Measurements from ENCODE around the gene CADM1.

CADM1 gene

GRCh38 chr11:115181538-115181937, 322.7 kb downstream of the CADM1 start:
- DNase-seq (ENCODE audit: low read depth in 2 of 2) = no peak

- DNase-seq (ENCODE audit: low read depth in 2 of 2) = no peak
Measured at GRCh38 chr11:115180272-115180671, 323.9 kb downstream of the CADM1 start.

DNA sequence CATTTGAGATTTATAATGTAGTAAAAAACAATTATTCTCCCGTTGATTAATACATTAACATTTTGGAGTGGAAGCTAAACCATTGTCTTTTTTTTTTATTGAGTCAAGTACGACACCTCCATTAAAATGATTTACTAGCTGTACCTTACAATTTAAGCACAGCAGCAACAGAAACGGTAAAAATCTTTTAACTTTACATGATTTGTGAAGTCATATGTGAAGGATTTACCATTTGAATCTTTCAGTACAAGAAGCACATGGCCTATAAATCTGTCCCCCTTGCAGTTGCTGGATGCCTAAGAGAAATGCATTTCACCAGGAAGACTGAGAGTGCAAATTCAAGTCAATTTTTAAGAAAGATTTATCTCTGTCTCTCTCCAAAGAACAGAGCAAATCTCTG, 324.6 kb downstream of the CADM1 start:
- DNase-seq (ENCODE audit: low read depth in 2 of 2) = no peak

GRCh38 chr11:115178705-115179104, 325.5 kb downstream of the CADM1 start:
- DNase-seq (ENCODE audit: low read depth in 2 of 2) = no peak

GRCh38 chr11:115173136-115173535, 331.1 kb downstream of the CADM1 start:
- no peak for DNase-seq (ENCODE audit: low read depth in 2 of 2)

DNA sequence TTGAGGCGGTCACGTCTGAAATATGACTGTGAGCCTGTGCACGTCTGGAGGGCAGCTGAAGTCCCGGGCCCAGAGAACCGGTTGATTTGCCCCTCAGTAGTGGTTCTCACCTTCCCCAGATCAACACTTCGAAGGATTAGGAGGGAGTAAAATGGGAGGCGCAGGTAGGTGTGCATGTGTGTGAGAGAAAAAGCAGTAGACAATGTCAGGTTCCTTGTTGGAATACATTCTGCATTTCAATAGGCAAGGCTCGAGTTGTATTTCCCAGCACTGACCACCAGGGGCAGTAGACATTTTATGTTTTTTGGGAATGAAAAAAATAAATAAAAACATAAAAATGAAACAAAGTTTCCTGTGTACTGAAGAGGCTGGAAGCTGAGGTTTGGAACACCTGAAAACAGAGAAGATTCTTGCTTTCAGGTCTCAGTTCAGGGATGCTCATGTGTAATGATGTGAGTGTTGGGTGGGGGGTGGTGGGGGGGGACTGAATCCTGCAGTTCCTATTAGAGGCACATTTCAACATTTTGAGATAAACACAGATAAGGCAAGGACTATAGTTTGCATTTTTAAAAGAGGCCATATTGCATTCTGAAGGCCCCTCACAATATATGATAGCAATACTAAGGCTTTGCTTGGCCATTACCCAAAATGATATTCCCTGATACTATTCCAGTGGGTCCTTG, 333.9 kb downstream of the CADM1 start:
- DNase-seq (ENCODE audit: low read depth in 2 of 2) = peak in 1 of 2 donors; percentile 10

DNA sequence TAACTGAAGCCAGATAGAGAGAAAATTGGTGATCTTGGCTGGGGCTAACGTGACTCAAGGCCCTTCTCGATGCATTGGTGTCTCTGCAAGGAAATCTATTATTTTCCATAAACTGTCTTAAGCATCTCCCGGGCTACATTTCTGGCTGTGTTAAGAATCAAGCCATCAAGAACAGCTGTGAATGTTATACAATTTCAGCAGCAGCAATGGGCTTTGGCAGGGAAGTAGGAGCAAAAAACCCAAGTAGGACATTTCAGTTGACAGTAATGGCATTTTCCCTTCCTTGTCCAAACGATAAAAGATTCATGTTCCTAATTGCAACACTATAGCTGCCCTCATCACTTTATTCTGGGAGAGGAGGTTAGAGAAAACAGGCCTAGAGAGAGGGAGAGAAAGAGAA, 335.0 kb downstream of the CADM1 start:
- DNase-seq (ENCODE audit: low read depth in 2 of 2) = no peak

GRCh38 chr11:115168686-115169085, 335.5 kb downstream of the CADM1 start:
- no peak for DNase-seq (ENCODE audit: low read depth in 2 of 2)

- DNase-seq (ENCODE audit: low read depth in 2 of 2) = no peak
Measured at GRCh38 chr11:115168229-115168671, 336.0 kb downstream of the CADM1 start.

DNA sequence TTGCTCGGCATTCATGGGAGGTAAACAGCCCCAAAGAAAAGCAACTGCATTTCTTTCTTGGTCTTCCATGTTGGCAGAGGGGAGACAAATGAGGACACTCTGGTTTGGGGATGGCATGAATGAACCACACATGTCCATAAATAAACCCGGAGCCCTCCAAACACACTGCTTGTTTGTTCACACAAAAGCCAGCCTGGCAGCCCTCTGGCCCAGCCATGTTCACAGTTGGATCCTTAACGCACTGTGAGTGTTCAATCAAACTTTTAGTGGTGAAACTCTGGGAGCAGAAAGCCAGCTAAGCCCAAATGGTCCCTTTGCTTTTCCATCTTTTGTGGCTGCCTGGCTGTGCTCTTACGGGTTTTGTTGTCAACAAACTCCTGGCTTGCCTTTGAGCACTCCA, 336.8 kb downstream of the CADM1 start:
- no peak for DNase-seq (ENCODE audit: low read depth in 2 of 2)

GRCh38 chr11:115166820-115167219, 337.4 kb downstream of the CADM1 start:
- DNase-seq (ENCODE audit: low read depth in 2 of 2) = no peak

- no peak for DNase-seq (ENCODE audit: low read depth in 2 of 2)
Measured at GRCh38 chr11:115164774-115165173, 339.4 kb downstream of the CADM1 start.

GRCh38 chr11:115162919-115163318, 341.3 kb downstream of the CADM1 start:
- no peak for DNase-seq (ENCODE audit: low read depth in 2 of 2)

- no peak for DNase-seq (ENCODE audit: low read depth in 2 of 2)
Measured at GRCh38 chr11:115161876-115162275, 342.3 kb downstream of the CADM1 start.

DNA sequence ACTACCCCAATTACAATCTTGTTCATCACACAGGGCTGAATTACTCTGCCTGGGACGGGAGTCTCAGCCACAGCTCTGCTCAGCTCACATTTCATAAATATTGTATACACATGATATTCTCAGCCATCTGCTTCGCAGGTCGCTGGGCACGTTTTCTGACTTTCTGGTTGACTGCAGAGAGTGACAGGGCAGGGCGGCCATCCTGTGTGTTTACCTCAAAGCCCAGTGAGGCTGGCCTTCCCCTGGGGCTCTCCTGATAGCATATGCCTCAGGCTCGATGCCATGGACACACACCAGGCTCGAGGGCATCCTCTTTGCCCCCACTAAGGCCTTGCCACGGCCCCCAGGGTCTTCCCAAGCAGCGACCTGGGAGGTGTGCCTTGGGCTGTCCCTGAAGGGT, 345.0 kb downstream of the CADM1 start:
- DNase-seq (ENCODE audit: low read depth in 2 of 2) = no peak

DNA sequence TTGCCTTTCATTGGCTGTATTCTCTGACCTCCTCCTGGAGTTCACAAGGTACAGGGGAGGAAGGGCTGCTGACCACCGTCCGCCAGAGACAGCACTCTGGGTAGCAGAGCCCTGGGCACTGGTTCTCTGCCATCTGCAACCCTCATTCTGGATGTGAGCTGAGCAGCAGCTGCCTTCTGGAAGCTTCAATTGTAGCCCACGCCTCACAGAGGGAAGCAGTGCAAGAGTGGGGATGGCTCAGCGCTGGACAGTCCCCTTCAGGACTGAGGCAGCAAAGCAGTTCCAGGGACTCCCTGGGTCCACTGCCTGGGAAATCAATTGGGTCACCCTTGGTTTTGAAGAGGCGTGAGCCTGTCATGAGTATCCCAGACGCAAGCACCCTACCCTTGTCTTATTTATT, 346.2 kb downstream of the CADM1 start:
- DNase-seq (ENCODE audit: low read depth in 2 of 2) = no peak

- no peak for DNase-seq (ENCODE audit: low read depth in 2 of 2)
Measured at GRCh38 chr11:115157247-115157646, 347.0 kb downstream of the CADM1 start.

DNA sequence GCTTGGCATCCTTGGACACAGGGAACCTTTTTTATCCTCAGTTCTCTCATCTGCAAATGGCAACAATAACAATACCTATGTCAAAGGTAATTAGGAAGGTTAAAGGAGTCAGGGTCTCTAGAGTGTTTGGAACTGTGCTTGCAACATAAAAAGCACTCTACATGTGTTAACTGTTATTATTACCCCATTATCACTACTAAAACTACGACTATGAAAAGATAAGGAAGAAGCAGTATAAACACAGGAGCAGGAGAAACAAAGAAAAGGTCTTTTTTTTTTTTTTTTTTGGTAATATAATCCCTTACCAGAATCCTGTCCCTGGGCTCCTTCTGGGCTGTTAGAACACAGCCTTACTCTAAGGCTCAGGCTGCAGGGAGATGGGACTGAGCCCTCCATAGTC, 348.2 kb downstream of the CADM1 start:
- no peak for DNase-seq (ENCODE audit: low read depth in 2 of 2)

- DNase-seq (ENCODE audit: low read depth in 2 of 2) = no peak
Measured at GRCh38 chr11:115155320-115155719, 348.9 kb downstream of the CADM1 start.

- no peak for DNase-seq (ENCODE audit: low read depth in 2 of 2)
Measured at GRCh38 chr11:115154355-115154736, 349.9 kb downstream of the CADM1 start.

GRCh38 chr11:115153731-115154354, 350.4 kb downstream of the CADM1 start:
- DNase-seq (ENCODE audit: low read depth in 2 of 2) = no peak

GRCh38 chr11:115153135-115153534, 351.1 kb downstream of the CADM1 start:
- DNase-seq (ENCODE audit: low read depth in 2 of 2) = no peak

GRCh38 chr11:115151010-115151409, 353.2 kb downstream of the CADM1 start:
- no peak for DNase-seq (ENCODE audit: low read depth in 2 of 2)

- no peak for DNase-seq (ENCODE audit: low read depth in 2 of 2)
Measured at GRCh38 chr11:115148691-115149090, 355.5 kb downstream of the CADM1 start.
